HG03060 (cell line): Measurements from ENCODE around the gene GAPDH.
"Not testable (repeated sequence)": the region's sequence is repeated elsewhere in the genome, so short reads cannot be mapped to it uniquely, and the experiment has no call there.

Experiments used
- ATAC-seq: cut with Tn5 transposase; IDR thresholded peaks from one replicate; pipeline ENCODE4 v1.9.1; 2021; ENCODE audit warnings: low read depth, moderate number of reproducible peaks; ENCODE audit not compliant: unreplicated experiment

GAPDH gene

GRCh38 chr12:6533923-6534694 lies at the start of gene GAPDH:
Gene GAPDH, plus strand, starts transcription at chr12:6534517. Its CDS starts 316 bp downstream, at chr12:6534833.
- peak; percentile 29 for ATAC-seq

- ATAC-seq, result no peak
These were observed 46.1 kb upstream of the GAPDH start for GRCh38 chr12:6488240-6488639.

GRCh38 chr12:6489449-6489848 lies 44.9 kb upstream of the GAPDH start:
- no peak for ATAC-seq

- not testable (repeated sequence) for ATAC-seq
These were observed 43.6 kb upstream of the GAPDH start for GRCh38 chr12:6490673-6491072.

- ATAC-seq, result peak; percentile 29
These were observed 41.4 kb upstream of the GAPDH start, which contains the start of gene MRPL51 for GRCh38 chr12:6492838-6493496. Gene MRPL51, minus strand, starts transcription at chr12:6493262. Its CDS starts 126 bp downstream, at chr12:6493136.

- ATAC-seq, result peak; percentile 85
These were observed 40.6 kb upstream of the GAPDH start, which contains the start of gene NCAPD2 for GRCh38 chr12:6493497-6494257. Gene NCAPD2, plus strand, starts transcription at chr12:6494102. Its CDS starts 997 bp downstream, at chr12:6495099.

- ATAC-seq, result no peak
These were observed 40.0 kb upstream of the GAPDH start for GRCh38 chr12:6494258-6494743.

- no peak for ATAC-seq
These were observed 39.3 kb upstream of the GAPDH start for GRCh38 chr12:6494968-6495367.

GRCh38 chr12:6497291-6497690 lies 37.0 kb upstream of the GAPDH start:
- ATAC-seq, result not testable (repeated sequence)

GRCh38 chr12:6500466-6500865 lies 33.9 kb upstream of the GAPDH start:
- ATAC-seq, result no peak

- no peak for ATAC-seq
These were observed 27.0 kb upstream of the GAPDH start for GRCh38 chr12:6507102-6507998.

GRCh38 chr12:6508087-6508486 lies 26.2 kb upstream of the GAPDH start:
- no peak for ATAC-seq

- ATAC-seq, result no peak
These were observed 14.1 kb upstream of the GAPDH start for GRCh38 chr12:6520186-6520585.

GRCh38 chr12:6522193-6522592 lies 12.1 kb upstream of the GAPDH start:
- no peak for ATAC-seq

GRCh38 chr12:6523708-6524107 lies 10.6 kb upstream of the GAPDH start:
- no peak for ATAC-seq

GRCh38 chr12:6524648-6525047 lies 9.7 kb upstream of the GAPDH start:
- ATAC-seq, result no peak

- no peak for ATAC-seq
These were observed 8.1 kb upstream of the GAPDH start for GRCh38 chr12:6526201-6526600.

- no peak for ATAC-seq
These were observed 7.4 kb upstream of the GAPDH start for GRCh38 chr12:6526766-6527525.

- ATAC-seq, result no peak
These were observed 6.6 kb upstream of the GAPDH start for GRCh38 chr12:6527711-6528110.
